ENCODE data around the gene CEP70. TPM values are rescaled to one million over a fixed set of nuclear protein-coding genes. Genes with fewer than 3 reads are reported as not detected.

Gene CEP70
- total and polyA plus RNA-seq, 12 donors = 10.6 to 32.2 (median 23.8) TPM

GRCh38 chr3:138474163-138474562 lies 119.9 kb downstream of the CEP70 start:
- Histone ChIP-seq H3K9me3 (no peaks in the 10 kb centered on the region), H3K27ac (no peak overlapping the region), H3K36me3 (no peaks in the 10 kb centered on the region), H3K27me3 (no peaks in the 10 kb centered on the region), H3K4me3 (no peak overlapping the region), H3K4me1 (peaks cover 0 to 29% (median 2%) of the 10 kb centered on the region in 9 donors)
- DNase-seq = no peak
- TF ChIP-seq CTCF (IDR thresholded peaks at IDR 0.05) = no peak
- intact Hi-C loops (cut with DNase I) = loop anchor here in 2 of 10 donors (10.0 kb wide), 2 partner anchors 111 to 451 kb away; no protein-coding TSS in a partner anchor
- WGBS, 2 donors = 62% methylated on average over 6 of the region's 6 CpGs
- no peak for ATAC-seq

GRCh38 chr3:138473391-138473790 lies 120.7 kb downstream of the CEP70 start:
- no peak for TF ChIP-seq CTCF (IDR thresholded peaks at IDR 0.05)
- intact Hi-C loops (cut with DNase I) = loop anchor here in 2 of 10 donors (10.0 kb wide), 2 partner anchors 111 to 451 kb away; no protein-coding TSS in a partner anchor
- DNase-seq = no peak
- H3K4me3 ChIP-seq = no peak overlapping the region
- H3K36me3 ChIP-seq = no peaks in the 10 kb centered on the region
- 97 to 98% methylated on average over 8 of the region's 8 CpGs for WGBS, 2 donors
- ATAC-seq = no peak
- H3K27me3 ChIP-seq = no peaks in the 10 kb centered on the region
- no peak overlapping the region for H3K27ac ChIP-seq
- peaks cover 0 to 37% (median 4%) of the 10 kb centered on the region in 9 donors for H3K4me1 ChIP-seq
- H3K9me3 ChIP-seq = no peaks in the 10 kb centered on the region

- H3K27ac ChIP-seq = no peak overlapping the region
- 84 to 86% methylated on average over 8 of the region's 8 CpGs for WGBS, 2 donors
Measured at GRCh38 chr3:138472141-138472825, 121.8 kb downstream of the CEP70 start.

GRCh38 chr3:138471481-138471880 lies 122.6 kb downstream of the CEP70 start:
- 94 to 95% methylated on average over 1 of the region's 1 CpG for WGBS, 2 donors
- Histone ChIP-seq H3K4me3 (no peak overlapping the region), H3K4me1 (peaks cover 0 to 31% (median 4%) of the 10 kb centered on the region in 9 donors), H3K27ac (no peak overlapping the region), H3K36me3 (no peaks in the 10 kb centered on the region), H3K27me3 (no peaks in the 10 kb centered on the region), H3K9me3 (no peaks in the 10 kb centered on the region)
- no peak for TF ChIP-seq CTCF (IDR thresholded peaks at IDR 0.05)
- DNase-seq (no peak), ATAC-seq (no peak)
- intact Hi-C loops (cut with DNase I) = loop anchor here in 2 of 10 donors (10.0 kb wide), 2 partner anchors 113 to 453 kb away; no protein-coding TSS in a partner anchor

More at GRCh38 chr3:138472141-138472825, 121.8 kb downstream of the CEP70 start:
- H3K36me3 ChIP-seq = no peaks in the 10 kb centered on the region
- no peaks in the 10 kb centered on the region for H3K27me3 ChIP-seq
- no peak for TF ChIP-seq CTCF (IDR thresholded peaks at IDR 0.05)
- intact Hi-C loops (cut with DNase I) = loop anchor here in 2 of 10 donors (10.0 kb wide), 2 partner anchors 113 to 453 kb away; no protein-coding TSS in a partner anchor
- H3K9me3 ChIP-seq = no peaks in the 10 kb centered on the region
- H3K4me1 ChIP-seq = peaks cover 0 to 33% (median 4%) of the 10 kb centered on the region in 9 donors
- ATAC-seq = no peak
- H3K4me3 ChIP-seq = no peak overlapping the region
- no peak for DNase-seq
